ENCODE data around the gene EPHB4. TPM values are rescaled to one million over a fixed set of nuclear protein-coding genes. Genes with fewer than 3 reads are reported as not detected.
"Not testable (repeated sequence)": the region's sequence is repeated elsewhere in the genome, so short reads cannot be mapped to it uniquely, and the experiment has no call there.

Gene EPHB4
- total and polyA plus RNA-seq, 9 donors: 39.0 to 74.9 (median 55.5) TPM

- DNase-seq: no peak
- H3K27ac ChIP-seq (ENCODE audit: low read length): no peak overlapping the region
- H3K4me3 ChIP-seq (ENCODE audit: low read length): no peak overlapping the region
- H3K9me3 ChIP-seq (replicated peaks; ENCODE audit: control insufficient read depth, low read depth, low read length): no peaks in the 10 kb centered on the region
- H3K36me3 ChIP-seq (ENCODE audit: control insufficient read depth, insufficient read depth, low read length): peaks cover 55% of the 10 kb centered on the region
- H3K4me1 ChIP-seq (ENCODE audit: control insufficient read depth, insufficient read depth, low read length): peaks cover 25% of the 10 kb centered on the region
- WGBS (ENCODE audit: insufficient coverage): 61% methylated on average over 4 of the region's 7 CpGs
- H3K27me3 ChIP-seq (ENCODE audit: control insufficient read depth, insufficient read depth, low read length): peaks cover 5% of the 10 kb centered on the region
Measured at GRCh38 chr7:100823140-100823525, 4.2 kb downstream of the EPHB4 start.

DNA sequence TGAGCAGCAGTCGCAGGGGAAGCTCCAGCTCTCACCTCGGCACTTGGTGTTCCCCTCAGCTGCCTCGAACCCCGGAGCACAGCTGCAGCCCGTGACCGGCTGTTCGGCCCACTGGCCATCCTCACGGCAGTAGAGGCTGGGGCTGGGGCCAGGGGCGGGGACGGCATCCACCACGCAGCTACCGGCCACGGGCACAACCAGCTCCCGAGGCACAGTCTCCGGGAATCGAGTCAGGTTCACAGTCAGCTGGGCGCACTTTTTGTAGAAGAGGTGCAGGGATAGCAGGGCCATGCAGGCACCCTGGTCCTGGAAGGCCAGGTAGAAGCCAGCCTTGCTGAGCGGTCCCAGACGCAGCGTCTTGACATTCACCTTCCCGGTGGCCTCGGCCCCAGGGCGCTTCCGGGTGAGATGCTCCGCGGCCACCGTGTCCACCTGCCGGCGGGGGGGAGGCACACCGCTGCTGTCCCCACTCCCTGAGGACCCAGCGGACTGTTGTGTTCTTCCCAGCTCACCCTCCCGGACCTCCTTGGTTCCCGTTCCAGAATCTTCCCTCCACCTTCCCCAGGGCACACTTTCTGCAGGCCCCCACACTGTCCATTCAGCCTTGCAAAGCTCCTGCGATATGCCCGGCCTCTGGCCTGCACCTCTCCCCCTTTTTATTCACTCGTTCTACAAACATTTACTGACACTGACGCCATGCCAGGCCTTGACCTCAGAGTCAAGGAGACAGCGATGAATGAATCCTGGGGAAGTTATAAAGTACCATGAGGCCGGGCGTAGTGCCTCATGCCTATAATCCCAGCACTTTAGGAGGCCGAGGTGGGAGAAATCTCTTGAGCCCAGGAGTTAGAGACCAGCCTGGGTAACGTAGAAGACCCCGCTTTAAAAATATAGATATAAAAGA is 4.8 kb downstream of the EPHB4 start:
- peaks cover 22% of the 10 kb centered on the region for H3K4me1 ChIP-seq (ENCODE audit: control insufficient read depth, insufficient read depth, low read length)
- peaks cover 60% of the 10 kb centered on the region for H3K36me3 ChIP-seq (ENCODE audit: control insufficient read depth, insufficient read depth, low read length)
- 92% methylated on average over 35 of the region's 43 CpGs for WGBS (ENCODE audit: insufficient coverage)

GRCh38 chr7:100819586-100819985 is 7.7 kb downstream of the EPHB4 start:
- 92% methylated on average over 19 of the region's 23 CpGs for WGBS (ENCODE audit: insufficient coverage)
- DNase-seq: no peak
- no peak overlapping the region for H3K4me3 ChIP-seq (ENCODE audit: low read length)
- H3K27me3 ChIP-seq (ENCODE audit: control insufficient read depth, insufficient read depth, low read length): no peaks in the 10 kb centered on the region
- H3K36me3 ChIP-seq (ENCODE audit: control insufficient read depth, insufficient read depth, low read length): peaks cover 83% of the 10 kb centered on the region
- peaks cover 4% of the 10 kb centered on the region for H3K4me1 ChIP-seq (ENCODE audit: control insufficient read depth, insufficient read depth, low read length)
- H3K27ac ChIP-seq (ENCODE audit: low read length): no peak overlapping the region
- H3K9me3 ChIP-seq (replicated peaks; ENCODE audit: control insufficient read depth, low read depth, low read length): no peaks in the 10 kb centered on the region

More for the DNA sequence above, 4.8 kb downstream of the EPHB4 start:
- H3K27me3 ChIP-seq (ENCODE audit: control insufficient read depth, insufficient read depth, low read length): no peaks in the 10 kb centered on the region
- no peaks in the 10 kb centered on the region for H3K9me3 ChIP-seq (replicated peaks; ENCODE audit: control insufficient read depth, low read depth, low read length)
- no peak overlapping the region for H3K4me3 ChIP-seq (ENCODE audit: low read length)
- no peak overlapping the region for H3K27ac ChIP-seq (ENCODE audit: low read length)
- DNase-seq: no peak

GRCh38 chr7:100818825-100819224 is 8.5 kb downstream of the EPHB4 start:
- H3K36me3 ChIP-seq (ENCODE audit: control insufficient read depth, insufficient read depth, low read length): peaks cover 88% of the 10 kb centered on the region
- H3K27ac ChIP-seq (ENCODE audit: low read length): no peak overlapping the region
- H3K27me3 ChIP-seq (ENCODE audit: control insufficient read depth, insufficient read depth, low read length): no peaks in the 10 kb centered on the region
- H3K9me3 ChIP-seq (replicated peaks; ENCODE audit: control insufficient read depth, low read depth, low read length): no peaks in the 10 kb centered on the region
- WGBS (ENCODE audit: insufficient coverage): 86% methylated on average over 5 of the region's 6 CpGs
- no peaks in the 10 kb centered on the region for H3K4me1 ChIP-seq (ENCODE audit: control insufficient read depth, insufficient read depth, low read length)
- no peak for DNase-seq
- H3K4me3 ChIP-seq (ENCODE audit: low read length): no peak overlapping the region

DNA sequence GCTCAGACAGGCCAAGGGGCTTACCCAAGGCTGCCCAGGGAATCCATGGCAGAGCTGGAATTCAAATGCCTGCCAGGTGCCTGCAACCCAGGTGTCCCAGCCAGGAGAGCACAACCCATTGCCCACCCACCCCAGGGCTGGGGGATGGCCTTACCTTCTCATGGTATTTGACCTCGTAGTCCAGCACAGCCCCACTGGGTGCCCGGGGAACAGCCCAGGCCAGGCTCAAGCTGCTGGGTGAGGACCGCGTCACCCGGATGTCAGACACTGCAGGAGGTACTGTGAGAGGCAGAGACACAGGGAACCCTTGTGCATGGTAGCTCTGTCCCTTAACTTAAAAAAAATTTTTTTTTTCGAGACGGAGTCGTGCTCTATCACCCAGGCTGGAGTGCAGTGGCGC is 9.0 kb downstream of the EPHB4 start:
- DNase-seq: no peak
- Histone ChIP-seq H3K27me3 (ENCODE audit: control insufficient read depth, insufficient read depth, low read length) (no peaks in the 10 kb centered on the region), H3K27ac (ENCODE audit: low read length) (no peak overlapping the region), H3K9me3 (replicated peaks; ENCODE audit: control insufficient read depth, low read depth, low read length) (no peaks in the 10 kb centered on the region), H3K4me3 (ENCODE audit: low read length) (no peak overlapping the region), H3K36me3 (ENCODE audit: control insufficient read depth, insufficient read depth, low read length) (peaks cover 88% of the 10 kb centered on the region), H3K4me1 (ENCODE audit: control insufficient read depth, insufficient read depth, low read length) (no peaks in the 10 kb centered on the region)
- 90% methylated on average over 8 of the region's 9 CpGs for WGBS (ENCODE audit: insufficient coverage)

DNA sequence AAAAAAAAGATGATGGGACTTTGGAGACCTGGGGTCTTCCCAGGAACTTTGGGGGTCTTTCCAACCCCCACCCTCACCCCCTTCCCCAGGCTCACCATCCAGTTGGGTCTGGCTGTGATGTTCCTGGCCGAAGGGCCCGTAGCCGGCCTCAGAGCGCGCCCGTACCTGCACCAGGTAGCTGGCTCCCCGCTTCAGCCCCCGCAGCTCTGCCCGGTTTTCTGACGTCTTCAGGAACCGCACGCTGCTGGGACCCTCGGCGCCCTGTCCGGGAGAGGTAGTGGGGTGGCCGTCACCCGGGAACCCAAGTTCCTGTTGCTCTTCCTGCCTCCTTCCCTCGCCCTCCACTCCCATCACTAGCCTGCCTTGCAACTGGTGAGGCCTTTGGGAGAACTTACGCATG is 10.2 kb downstream of the EPHB4 start:
- no peak for DNase-seq
- Histone ChIP-seq H3K4me3 (ENCODE audit: low read length) (no peak overlapping the region), H3K9me3 (replicated peaks; ENCODE audit: control insufficient read depth, low read depth, low read length) (no peaks in the 10 kb centered on the region), H3K27ac (ENCODE audit: low read length) (no peak overlapping the region), H3K4me1 (ENCODE audit: control insufficient read depth, insufficient read depth, low read length) (no peaks in the 10 kb centered on the region), H3K27me3 (ENCODE audit: control insufficient read depth, insufficient read depth, low read length) (no peaks in the 10 kb centered on the region), H3K36me3 (ENCODE audit: control insufficient read depth, insufficient read depth, low read length) (peaks cover 85% of the 10 kb centered on the region)
- 95% methylated on average over 12 of the region's 19 CpGs for WGBS (ENCODE audit: insufficient coverage)

DNA sequence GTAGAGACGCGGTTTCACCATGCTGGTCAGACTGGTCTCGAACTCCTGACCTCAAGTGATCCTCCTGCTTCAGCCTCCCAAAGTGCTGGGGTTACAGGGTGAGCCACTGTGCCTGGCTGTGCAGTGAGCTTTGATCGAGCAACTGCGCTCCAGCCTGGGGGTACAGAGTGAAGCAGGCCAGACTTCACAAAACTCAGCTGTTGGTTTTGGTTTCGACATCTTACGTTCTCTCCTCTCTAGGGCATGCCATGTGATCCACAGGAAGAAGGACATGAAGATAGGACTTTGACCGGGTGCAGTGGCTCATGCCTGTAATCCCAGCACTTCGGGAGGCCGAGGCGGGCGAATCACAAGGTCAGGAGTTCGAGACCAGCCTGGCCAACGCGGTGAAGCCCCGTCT is 10.8 kb downstream of the EPHB4 start:
- H3K36me3 ChIP-seq (ENCODE audit: control insufficient read depth, insufficient read depth, low read length): peaks cover 80% of the 10 kb centered on the region
- WGBS (ENCODE audit: insufficient coverage): 95% methylated on average over 10 of the region's 16 CpGs
- not testable (repeated sequence) for DNase-seq; H3K4me1 ChIP-seq (ENCODE audit: control insufficient read depth, insufficient read depth, low read length); H3K27ac ChIP-seq (ENCODE audit: low read length); H3K9me3 ChIP-seq (replicated peaks; ENCODE audit: control insufficient read depth, low read depth, low read length); H3K27me3 ChIP-seq (ENCODE audit: control insufficient read depth, insufficient read depth, low read length); H3K4me3 ChIP-seq (ENCODE audit: low read length)

DNA sequence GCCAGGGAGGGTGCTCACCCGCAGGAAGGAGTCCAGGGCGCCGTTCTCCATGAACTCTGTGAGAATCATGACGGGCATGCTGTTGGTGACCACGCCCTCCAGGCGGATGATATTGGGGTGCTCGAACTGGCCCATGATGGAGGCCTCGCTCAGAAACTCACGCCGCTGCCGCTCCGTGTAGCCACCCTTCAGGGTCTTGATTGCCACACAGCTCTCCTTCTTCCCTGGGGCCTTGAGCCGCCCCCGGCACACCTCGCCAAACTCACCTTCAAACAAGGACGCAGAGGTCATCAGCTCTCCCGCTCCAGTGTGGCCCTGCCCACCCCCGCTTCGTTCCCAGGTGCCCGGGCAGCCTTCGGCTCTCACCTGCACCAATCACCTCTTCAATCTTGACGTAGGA is 14.6 kb downstream of the EPHB4 start:
- H3K36me3 ChIP-seq (ENCODE audit: control insufficient read depth, insufficient read depth, low read length): peaks cover 81% of the 10 kb centered on the region
- 94% methylated on average over 22 of the region's 22 CpGs for WGBS (ENCODE audit: insufficient coverage)
- no peaks in the 10 kb centered on the region for H3K9me3 ChIP-seq (replicated peaks; ENCODE audit: control insufficient read depth, low read depth, low read length)
- H3K27ac ChIP-seq (ENCODE audit: low read length): no peak overlapping the region
- no peaks in the 10 kb centered on the region for H3K27me3 ChIP-seq (ENCODE audit: control insufficient read depth, insufficient read depth, low read length)
- H3K4me1 ChIP-seq (ENCODE audit: control insufficient read depth, insufficient read depth, low read length): no peaks in the 10 kb centered on the region
- H3K4me3 ChIP-seq (ENCODE audit: low read length): no peak overlapping the region
- DNase-seq: no peak

DNA sequence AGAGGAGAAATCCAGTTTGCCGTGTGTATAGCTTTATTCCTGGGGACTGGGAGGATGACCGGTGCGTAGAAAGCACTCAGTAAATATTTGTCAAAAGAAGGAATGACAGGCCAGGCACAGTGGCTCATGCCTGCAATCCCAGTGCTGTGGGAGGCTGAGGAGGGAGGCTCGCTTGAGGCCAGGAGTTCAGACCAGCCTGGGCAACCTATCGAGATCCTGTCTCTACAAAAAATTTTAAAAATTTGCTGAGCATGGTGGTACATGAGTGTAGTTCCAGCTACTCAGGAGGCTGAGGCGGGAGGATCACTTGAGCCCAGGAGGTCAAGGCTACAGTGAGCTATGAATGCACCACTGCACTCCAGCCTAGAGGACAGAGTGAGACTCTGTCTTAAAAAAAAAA is 15.8 kb downstream of the EPHB4 start:
- H3K9me3 ChIP-seq (replicated peaks; ENCODE audit: control insufficient read depth, low read depth, low read length): no peaks in the 10 kb centered on the region
- H3K27me3 ChIP-seq (ENCODE audit: control insufficient read depth, insufficient read depth, low read length): no peaks in the 10 kb centered on the region
- H3K36me3 ChIP-seq (ENCODE audit: control insufficient read depth, insufficient read depth, low read length): peaks cover 84% of the 10 kb centered on the region
- no peak for DNase-seq
- 89% methylated on average over 5 of the region's 6 CpGs for WGBS (ENCODE audit: insufficient coverage)
- no peak overlapping the region for H3K4me3 ChIP-seq (ENCODE audit: low read length)
- no peak overlapping the region for H3K27ac ChIP-seq (ENCODE audit: low read length)
- H3K4me1 ChIP-seq (ENCODE audit: control insufficient read depth, insufficient read depth, low read length): no peaks in the 10 kb centered on the region

DNA sequence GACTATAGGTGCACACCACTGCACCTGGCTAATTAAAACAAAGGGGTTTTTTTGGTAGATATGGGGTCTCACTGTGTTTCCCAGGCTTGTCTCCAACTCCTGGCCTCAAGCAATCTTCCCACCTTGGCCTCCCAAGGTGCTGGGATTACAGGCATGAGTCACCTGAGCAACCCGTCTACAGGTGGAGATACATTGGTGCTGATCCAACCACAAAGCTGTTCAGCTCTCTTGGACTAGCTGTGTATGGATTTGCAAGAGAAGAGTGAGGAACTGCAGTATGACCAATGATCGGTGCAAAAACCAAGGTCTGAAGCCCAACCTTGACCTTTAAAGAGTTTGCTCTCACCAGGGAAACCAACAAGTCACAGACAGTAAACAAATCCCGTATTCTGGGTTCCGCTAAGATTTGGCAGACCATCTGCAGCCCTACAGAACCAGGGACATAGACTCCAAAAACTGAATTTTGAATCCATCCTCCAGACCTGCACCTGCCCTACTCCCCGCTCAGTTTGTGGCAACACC is 18.9 kb downstream of the EPHB4 start:
- Histone ChIP-seq H3K27me3 (ENCODE audit: control insufficient read depth, insufficient read depth, low read length) (no peaks in the 10 kb centered on the region), H3K4me3 (ENCODE audit: low read length) (no peak overlapping the region), H3K4me1 (ENCODE audit: control insufficient read depth, insufficient read depth, low read length) (peaks cover 6% of the 10 kb centered on the region), H3K36me3 (ENCODE audit: control insufficient read depth, insufficient read depth, low read length) (peaks cover 85% of the 10 kb centered on the region), H3K9me3 (replicated peaks; ENCODE audit: control insufficient read depth, low read depth, low read length) (no peaks in the 10 kb centered on the region), H3K27ac (ENCODE audit: low read length) (no peak overlapping the region)
- WGBS (ENCODE audit: insufficient coverage): 94% methylated on average over 5 of the region's 5 CpGs
- DNase-seq: no peak
